Globus pallidus (tissue), 1 donor: Measurements from ENCODE around the gene TGFB1.
"Not testable (repeated sequence)": the region's sequence is repeated elsewhere in the genome, so short reads cannot be mapped to it uniquely, and the experiment has no call there.

Source experiments
- DNase-seq: peaks from one replicate; pipeline ENCODE4 v3.0.0-alpha.2; 2015; ENCODE audit warnings: low spot score

Gene TGFB1

GRCh38 chr19:41300555-41300954 lies 53.2 kb downstream of the TGFB1 start:
- DNase-seq, result no peak

DNA sequence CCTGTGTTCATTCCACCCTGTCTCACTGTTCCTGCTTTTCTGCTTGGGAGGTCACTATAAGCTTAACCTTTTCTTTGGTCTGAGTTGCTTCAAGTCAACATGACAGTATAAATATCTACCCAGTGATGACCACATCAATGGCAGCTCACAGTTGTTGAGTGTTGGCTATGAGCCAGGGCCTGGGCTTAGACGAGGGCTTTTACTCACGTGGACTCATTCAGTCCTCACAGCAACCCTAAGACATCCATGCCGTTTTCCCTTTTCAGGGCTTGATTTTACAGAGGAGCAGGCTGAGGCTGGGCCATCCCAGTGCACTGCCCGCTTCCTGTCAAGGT lies 54.0 kb downstream of the TGFB1 start:
- DNase-seq, result no peak

DNA sequence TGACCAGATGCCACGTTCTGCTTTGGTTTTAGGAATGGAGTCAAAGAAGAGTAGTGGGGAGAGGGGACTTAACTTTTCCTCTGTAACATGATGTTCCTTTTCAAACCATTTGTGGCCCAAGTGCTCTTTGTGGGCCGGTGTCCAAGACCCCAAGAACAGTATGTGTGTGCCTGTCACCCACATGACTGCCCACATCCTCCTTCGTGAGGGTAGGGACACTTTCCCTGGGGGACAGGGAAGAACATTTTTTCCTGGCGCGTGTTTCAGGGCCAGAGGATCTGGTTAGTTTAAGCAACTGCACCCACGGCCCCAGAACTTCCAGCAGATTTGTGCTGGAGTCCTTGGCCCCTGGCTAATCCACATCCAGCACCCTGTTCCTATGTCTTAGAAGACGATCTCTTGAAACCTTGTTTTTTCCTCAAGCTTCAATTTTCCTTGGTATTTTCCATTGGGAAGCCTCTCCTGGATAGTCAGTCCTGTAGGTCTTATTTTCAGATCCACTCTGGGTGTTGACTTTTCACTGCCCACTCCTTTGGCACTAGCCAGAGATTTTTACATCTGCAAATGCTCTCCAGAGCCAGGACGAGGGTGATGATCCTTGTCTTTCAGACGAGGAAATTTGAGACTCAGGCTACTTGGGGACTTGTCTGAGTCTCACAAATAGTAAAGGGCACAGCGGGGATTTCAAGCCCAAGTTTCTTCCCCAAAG lies 54.5 kb downstream of the TGFB1 start:
- DNase-seq, result no peak

GRCh38 chr19:41298348-41298964 lies 55.3 kb downstream of the TGFB1 start:
- DNase-seq, result no peak

- no peak for DNase-seq
Observed at GRCh38 chr19:41297628-41298347, 55.9 kb downstream of the TGFB1 start.

GRCh38 chr19:41296433-41296871 lies 57.3 kb downstream of the TGFB1 start:
- no peak for DNase-seq

DNA sequence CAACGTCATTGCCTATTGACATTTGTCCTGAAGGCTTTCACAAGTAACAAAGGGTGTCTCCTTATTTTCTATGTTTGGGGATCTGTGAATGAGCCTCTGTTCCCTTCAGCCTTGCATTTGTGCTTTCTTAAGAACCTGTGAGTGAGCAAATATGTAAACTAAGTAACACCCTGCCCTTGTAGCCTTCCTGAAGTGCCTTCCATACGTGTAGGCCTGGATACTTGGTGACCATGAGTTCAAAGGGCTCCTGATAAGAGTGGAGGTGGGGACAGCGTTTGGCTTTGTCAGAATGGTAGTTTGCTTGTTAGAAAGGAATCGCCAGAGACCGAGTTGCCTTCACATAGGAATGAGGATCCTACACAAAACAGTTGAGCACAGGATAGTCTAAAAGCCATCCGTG lies 58.2 kb downstream of the TGFB1 start:
- DNase-seq, result no peak

GRCh38 chr19:41294393-41294792 lies 59.3 kb downstream of the TGFB1 start:
- DNase-seq, result no peak

GRCh38 chr19:41289814-41290213 lies 63.9 kb downstream of the TGFB1 start:
- not testable (repeated sequence) for DNase-seq

- no peak for DNase-seq
Observed at GRCh38 chr19:41288673-41289530, 64.8 kb downstream of the TGFB1 start.
